ENCODE measurements around the gene CASZ1.

Gene CASZ1

DNA sequence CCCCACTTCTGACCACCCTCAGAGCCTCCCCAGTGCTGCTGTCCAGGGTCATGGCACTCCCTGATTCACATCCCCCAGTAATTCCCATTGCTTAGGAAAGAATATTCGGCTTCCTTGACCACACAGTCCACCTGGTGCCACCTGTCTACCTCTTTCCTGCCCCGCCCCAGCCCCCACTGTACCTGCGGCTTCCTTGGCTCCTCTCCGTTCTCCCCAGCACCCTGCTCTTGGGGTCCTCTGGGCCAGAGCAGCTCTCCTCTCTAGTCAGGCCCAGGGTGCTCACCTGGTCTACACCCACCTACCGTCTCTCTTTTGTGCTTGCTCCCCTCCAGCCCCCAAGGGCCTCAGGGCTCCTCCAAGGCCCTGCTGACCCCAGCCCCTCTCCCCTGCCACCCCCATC lies 179.1 kb downstream of the CASZ1 start:
- TF ChIP-seq, protein P1, sequence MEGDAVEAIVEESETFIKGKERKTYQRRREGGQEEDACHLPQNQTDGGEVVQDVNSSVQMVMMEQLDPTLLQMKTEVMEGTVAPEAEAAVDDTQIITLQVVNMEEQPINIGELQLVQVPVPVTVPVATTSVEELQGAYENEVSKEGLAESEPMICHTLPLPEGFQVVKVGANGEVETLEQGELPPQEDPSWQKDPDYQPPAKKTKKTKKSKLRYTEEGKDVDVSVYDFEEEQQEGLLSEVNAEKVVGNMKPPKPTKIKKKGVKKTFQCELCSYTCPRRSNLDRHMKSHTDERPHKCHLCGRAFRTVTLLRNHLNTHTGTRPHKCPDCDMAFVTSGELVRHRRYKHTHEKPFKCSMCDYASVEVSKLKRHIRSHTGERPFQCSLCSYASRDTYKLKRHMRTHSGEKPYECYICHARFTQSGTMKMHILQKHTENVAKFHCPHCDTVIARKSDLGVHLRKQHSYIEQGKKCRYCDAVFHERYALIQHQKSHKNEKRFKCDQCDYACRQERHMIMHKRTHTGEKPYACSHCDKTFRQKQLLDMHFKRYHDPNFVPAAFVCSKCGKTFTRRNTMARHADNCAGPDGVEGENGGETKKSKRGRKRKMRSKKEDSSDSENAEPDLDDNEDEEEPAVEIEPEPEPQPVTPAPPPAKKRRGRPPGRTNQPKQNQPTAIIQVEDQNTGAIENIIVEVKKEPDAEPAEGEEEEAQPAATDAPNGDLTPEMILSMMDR (IDR thresholded peaks at IDR 0.05; ENCODE audit: poor library complexity, severe bottlenecking), result no peak
- H3K4me3 ChIP-seq (ENCODE audit: severe bottlenecking), result no peak overlapping the region

DNA sequence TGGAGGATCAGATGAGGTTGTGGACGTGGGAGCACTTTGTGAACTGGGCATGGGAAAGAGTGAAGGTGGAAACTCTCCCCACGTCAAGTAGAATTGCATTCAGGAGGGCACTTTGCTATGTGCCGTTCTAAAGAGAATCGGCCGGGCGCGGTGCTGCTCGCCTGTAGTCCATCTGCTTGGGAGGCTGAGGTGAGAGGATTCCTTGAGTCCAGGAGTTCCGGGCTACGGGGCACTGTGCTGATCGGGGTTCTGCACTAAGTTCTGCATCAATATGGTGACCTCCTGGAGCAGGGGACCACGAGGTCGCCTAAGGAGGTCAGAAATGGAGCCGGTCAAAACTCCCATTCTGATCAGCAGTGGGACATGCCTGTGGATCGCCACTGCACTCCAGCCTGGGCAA lies 179.8 kb downstream of the CASZ1 start:
- DNase-seq (ENCODE audit: low spot score) (no peak), ATAC-seq (ENCODE audit: low read depth) (no peak)
- H3K4me3 ChIP-seq (ENCODE audit: severe bottlenecking), result no peak overlapping the region
- 0 out of 2 replicates have a peak, but pooled peaks cover 7% of the 10 kb centered on the region for H3K36me3 ChIP-seq (ENCODE audit: low read depth)
- H3K27me3 ChIP-seq (ENCODE audit: insufficient read depth, poor library complexity, severe bottlenecking), result no peaks in the 10 kb centered on the region
- H3K9me3 ChIP-seq (ENCODE audit: severe bottlenecking), result no peaks in the 10 kb centered on the region
- no peak overlapping the region for H3K27ac ChIP-seq (ENCODE audit: poor library complexity, severe bottlenecking)
- H3K4me1 ChIP-seq (ENCODE audit: insufficient read depth, poor library complexity, severe bottlenecking), result peaks cover 7% of the 10 kb centered on the region
- TF ChIP-seq, protein P1 (IDR thresholded peaks at IDR 0.05; ENCODE audit: poor library complexity, severe bottlenecking), result no peak

More for the DNA sequence above, 179.1 kb downstream of the CASZ1 start:
- Histone ChIP-seq H3K36me3 (ENCODE audit: low read depth) (0 out of 2 replicates have a peak, but pooled peaks cover 7% of the 10 kb centered on the region), H3K27ac (ENCODE audit: poor library complexity, severe bottlenecking) (no peak overlapping the region), H3K9me3 (ENCODE audit: severe bottlenecking) (no peaks in the 10 kb centered on the region), H3K27me3 (ENCODE audit: insufficient read depth, poor library complexity, severe bottlenecking) (no peaks in the 10 kb centered on the region), H3K4me1 (ENCODE audit: insufficient read depth, poor library complexity, severe bottlenecking) (peaks cover 7% of the 10 kb centered on the region)
- no peak; the same call in 2 of the 3 replicates for ATAC-seq (ENCODE audit: low read depth)
- DNase-seq (ENCODE audit: low spot score), result no peak

DNA sequence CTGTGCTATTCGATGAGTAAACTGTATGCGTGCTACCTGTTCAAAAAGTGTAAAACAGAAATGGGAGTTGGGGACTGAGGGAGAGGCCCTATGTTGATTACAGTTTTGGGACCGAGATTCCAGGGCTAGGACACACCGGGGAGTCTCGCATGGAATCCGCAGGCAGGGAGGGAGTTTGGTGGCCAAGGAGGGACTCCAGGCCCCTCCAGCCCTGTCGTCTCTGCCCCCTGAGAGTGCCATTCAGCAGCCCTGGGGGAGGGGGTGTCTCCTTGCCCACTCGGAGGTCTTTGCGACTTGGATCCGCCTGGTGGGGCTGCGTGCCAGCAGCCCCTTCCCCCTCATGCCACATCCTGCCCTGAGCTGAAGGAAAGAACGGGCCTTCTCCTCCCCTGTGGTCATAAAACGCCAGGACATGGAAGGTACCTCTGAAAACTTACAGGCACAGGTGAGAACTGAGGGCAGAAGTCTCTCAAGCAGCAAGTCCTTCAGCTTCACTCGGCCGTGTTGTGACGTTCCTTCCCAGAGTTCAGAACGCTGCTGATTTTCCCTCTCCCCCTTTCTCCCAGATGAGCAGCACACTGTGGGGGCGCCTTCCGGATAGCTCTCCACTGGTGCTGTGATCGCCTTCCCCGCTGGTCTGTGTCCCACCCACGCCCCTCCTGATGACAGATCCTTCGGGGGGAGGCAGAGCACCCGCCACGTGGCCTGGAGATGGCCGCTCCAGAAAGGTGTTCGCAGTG lies 180.3 kb downstream of the CASZ1 start:
- Histone ChIP-seq H3K9me3 (ENCODE audit: severe bottlenecking) (no peaks in the 10 kb centered on the region), H3K27me3 (ENCODE audit: insufficient read depth, poor library complexity, severe bottlenecking) (no peaks in the 10 kb centered on the region), H3K4me3 (ENCODE audit: severe bottlenecking) (no peak overlapping the region), H3K4me1 (ENCODE audit: insufficient read depth, poor library complexity, severe bottlenecking) (peaks cover 7% of the 10 kb centered on the region), H3K36me3 (ENCODE audit: low read depth) (0 out of 2 replicates have a peak, but pooled peaks cover 7% of the 10 kb centered on the region), H3K27ac (ENCODE audit: poor library complexity, severe bottlenecking) (no peak overlapping the region)
- ATAC-seq (ENCODE audit: low read depth) (no peak), DNase-seq (ENCODE audit: low spot score) (no peak)
- TF ChIP-seq, protein P1 (IDR thresholded peaks at IDR 0.05; ENCODE audit: poor library complexity, severe bottlenecking), result no peak

DNA sequence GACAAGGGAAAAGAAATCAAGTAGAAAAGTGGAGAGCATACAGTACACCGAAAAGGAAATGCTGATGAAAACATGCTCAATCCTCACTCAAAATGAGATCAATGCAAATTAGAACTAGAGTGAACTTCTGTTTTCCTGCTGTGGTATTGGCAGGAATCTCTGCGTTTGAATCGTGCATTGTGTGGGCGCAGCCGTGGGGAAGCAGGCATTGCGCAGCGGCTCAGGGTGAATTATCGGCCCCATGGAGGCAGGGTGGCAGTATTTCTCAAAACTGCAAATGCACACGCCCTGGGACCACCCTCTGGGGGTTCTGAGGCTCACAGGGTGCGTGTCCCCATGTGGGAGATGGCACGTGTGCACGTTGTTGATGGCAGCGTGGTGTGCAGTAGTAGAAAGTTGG lies 181.1 kb downstream of the CASZ1 start:
- Histone ChIP-seq H3K4me3 (ENCODE audit: severe bottlenecking) (no peak overlapping the region), H3K9me3 (ENCODE audit: severe bottlenecking) (no peaks in the 10 kb centered on the region), H3K4me1 (ENCODE audit: insufficient read depth, poor library complexity, severe bottlenecking) (peaks cover 7% of the 10 kb centered on the region), H3K36me3 (ENCODE audit: low read depth) (0 out of 2 replicates have a peak, but pooled peaks cover 7% of the 10 kb centered on the region), H3K27me3 (ENCODE audit: insufficient read depth, poor library complexity, severe bottlenecking) (no peaks in the 10 kb centered on the region), H3K27ac (ENCODE audit: poor library complexity, severe bottlenecking) (no peak overlapping the region)
- ATAC-seq (ENCODE audit: low read depth), result no peak
- TF ChIP-seq, protein P1 (IDR thresholded peaks at IDR 0.05; ENCODE audit: poor library complexity, severe bottlenecking), result no peak
- DNase-seq (ENCODE audit: low spot score), result no peak
